Common myeloid progenitor, CD34-positive (primary cell): ENCODE results near the gene AHI1.

Source experiments
- CTCF ChIA-PET: fragments of 350-600 bp; sonication (Branson Sonifier 250); formaldehyde crosslinking; loops from one replicate; lab custom pipeline; 2021; ENCODE audit warnings: antibody characterized with exemption; lab: Charles Lee
- POLR2A ChIA-PET: fragments of 350-600 bp; sonication (Branson Sonifier 250); formaldehyde crosslinking; loops from one replicate; lab custom pipeline; 2021; ENCODE audit warnings: antibody characterized with exemption; lab: Charles Lee
- DNase-seq, 3 donors: peaks; one replicate each; pipeline versions ENCODE4 v3.0.0 to v3.0.0-alpha.2; 2013
- H3K27ac ChIP-seq, 2 experiments: 1 replicate in 1 of 2; 2 replicates in 1 of 2; pipeline ENCODE4 v1.7.0; 2013; ENCODE audit warnings: inconsistent platforms in 2 of 2, low read length in 2 of 2, mild to moderate bottlenecking in 2 of 2, low read depth in 1 of 2, moderate library complexity in 1 of 2; ENCODE audit not compliant: severe bottlenecking in 2 of 2, insufficient read depth in 1 of 2, poor library complexity in 1 of 2
- H3K27me3 ChIP-seq, 5 experiments: replicated peaks in 2 of 5; 1 replicate in 3 of 5; 2 replicates in 2 of 5; pipeline versions ENCODE4 v1.6.1 to v1.7.0; 2013; ENCODE audit warnings: low read length in 4 of 5, mild to moderate bottlenecking in 2 of 5, moderate library complexity in 2 of 5, inconsistent platforms in 1 of 5; ENCODE audit not compliant: insufficient read depth in 5 of 5, control insufficient read depth in 4 of 5
- H3K36me3 ChIP-seq, 4 experiments: 1 replicate in 2 of 4; 2 replicates in 2 of 4; pipeline versions ENCODE4 v1.6.1 to v1.7.0; 2013; ENCODE audit warnings: low read length in 3 of 4, control low read depth in 1 of 4, mild to moderate bottlenecking in 1 of 4; ENCODE audit not compliant: control insufficient read depth in 4 of 4, insufficient read depth in 4 of 4
- H3K4me1 ChIP-seq, 4 experiments: 1 replicate in 3 of 4; 2 replicates in 1 of 4; pipeline versions ENCODE4 v1.6.1 to v1.7.1; 2013; ENCODE audit warnings: low read length in 3 of 4, mild to moderate bottlenecking in 3 of 4, control low read depth in 1 of 4, inconsistent platforms in 1 of 4, moderate library complexity in 1 of 4; ENCODE audit not compliant: control insufficient read depth in 4 of 4, insufficient read depth in 4 of 4; ENCODE audit errors: control extremely low read depth in 1 of 4
- H3K4me3 ChIP-seq, 7 experiments: 1 replicate in 4 of 7; 2 replicates in 3 of 7; pipeline versions ENCODE4 v1.5.1 to v1.7.0; 2013; ENCODE audit warnings: mild to moderate bottlenecking in 7 of 7, low read length in 6 of 7, moderate library complexity in 6 of 7, inconsistent platforms in 2 of 7, low read depth in 2 of 7, control low read depth in 1 of 7; ENCODE audit not compliant: insufficient read depth in 4 of 7, control insufficient read depth in 1 of 7; ENCODE audit errors: extremely low read depth in 1 of 7
- H3K9me3 ChIP-seq, 5 experiments: 1 replicate in 4 of 5; 2 replicates in 1 of 5; pipeline versions ENCODE4 v1.6.1 to v1.7.1; 2013; ENCODE audit warnings: low read length in 4 of 5, mild to moderate bottlenecking in 2 of 5, inconsistent platforms in 1 of 5, low read depth in 1 of 5, moderate library complexity in 1 of 5; ENCODE audit not compliant: control insufficient read depth in 4 of 5, insufficient read depth in 2 of 5; ENCODE audit errors: control extremely low read depth in 1 of 5
- WGBS: methylation state at CpG from one replicate; pipeline ENCODE4 v1.1.5; 2013; ENCODE audit not compliant: insufficient coverage; 5-methylcytosine and 5-hydroxymethylcytosine counted together

Gene AHI1

GRCh38 chr6:135438907-135439535, 58.5 kb downstream of the AHI1 start:
- no peak overlapping the region for H3K27ac ChIP-seq
- ChIA-PET CTCF (interaction anchor here (1.3 to 2.0 kb wide), 2 partner anchors 10 to 12 kb away, joined by 4 to 8 read pairs; no protein-coding TSS in a partner anchor), POLR2A (no interaction called here)

GRCh38 chr6:135434991-135435390, 62.5 kb downstream of the AHI1 start:
- ChIA-PET POLR2A (no interaction called here), CTCF (interaction anchor here (0.7 to 1.7 kb wide), 3 partner anchors 12 to 196 kb away, joined by 3 to 5 read pairs (median 5); no protein-coding TSS in a partner anchor)
- Histone ChIP-seq H3K4me3 (no peak overlapping the region), H3K27ac (no peak overlapping the region), H3K36me3 (peaks cover 0 to 13% (median 4%) of the 10 kb centered on the region in 4 experiments), H3K9me3 (peaks cover 0 to 7% (median 0%) of the 10 kb centered on the region in 5 experiments), H3K27me3 (no peaks in the 10 kb centered on the region), H3K4me1 (peaks cover 4 to 13% (median 11%) of the 10 kb centered on the region in 4 experiments)
- no peak for DNase-seq

More at GRCh38 chr6:135438907-135439535, 58.5 kb downstream of the AHI1 start:
- no CpG with 5 or more reads among the region's 3 CpGs for WGBS
- Histone ChIP-seq H3K36me3 (peaks cover 0 to 13% (median 5%) of the 10 kb centered on the region in 4 experiments), H3K4me1 (peaks cover 4 to 20% (median 14%) of the 10 kb centered on the region in 4 experiments), H3K27me3 (no peaks in the 10 kb centered on the region), H3K9me3 (peaks cover 0 to 7% (median 0%) of the 10 kb centered on the region in 5 experiments), H3K4me3 (peak overlapping the region in 2 of 7 experiments; percentile 43 to 73)
- DNase-seq: peak; percentile 68 to 82 (median 80)

DNA sequence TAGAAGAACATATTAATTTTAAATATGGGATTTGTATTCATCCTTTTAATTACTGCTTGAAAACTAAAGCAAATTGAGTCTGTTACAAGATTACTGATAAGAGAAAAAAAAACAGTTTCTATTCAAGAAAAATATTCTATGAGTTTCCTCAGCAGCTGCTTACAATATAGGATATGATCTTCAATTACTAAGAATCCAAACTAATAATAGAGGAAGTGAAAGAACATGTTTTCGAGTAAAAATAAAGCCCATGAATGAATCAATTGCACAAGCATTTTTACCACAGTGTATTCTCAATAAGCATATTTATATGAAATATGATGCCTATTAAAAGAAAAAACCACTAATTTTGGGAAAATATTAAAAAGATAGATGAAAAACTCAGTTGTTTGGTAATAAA, 63.4 kb downstream of the AHI1 start:
- no peak overlapping the region for H3K27ac ChIP-seq
- H3K4me1 ChIP-seq: peaks cover under 1 to 7% (median 2%) of the 10 kb centered on the region in 4 experiments
- no CpG with 5 or more reads among the region's 1 CpG for WGBS
- peaks cover 0 to 13% (median 5%) of the 10 kb centered on the region in 4 experiments for H3K36me3 ChIP-seq
- ChIA-PET POLR2A (no interaction called here), CTCF (interaction anchor here (1.7 kb wide), 1 partner anchor 11 kb away, joined by 5 read pairs; no protein-coding TSS in a partner anchor)
- H3K27me3 ChIP-seq: no peaks in the 10 kb centered on the region
- no peak overlapping the region for H3K4me3 ChIP-seq
- H3K9me3 ChIP-seq: peaks cover 0 to 7% (median 0%) of the 10 kb centered on the region in 5 experiments
- no peak for DNase-seq

GRCh38 chr6:135428078-135428477, 69.5 kb downstream of the AHI1 start:
- Histone ChIP-seq H3K9me3 (peaks cover 0 to 3% (median 0%) of the 10 kb centered on the region in 5 experiments), H3K4me1 (peaks cover 12 to 33% (median 22%) of the 10 kb centered on the region in 4 experiments), H3K27me3 (no peaks in the 10 kb centered on the region), H3K36me3 (peaks cover 0 to 5% (median 0%) of the 10 kb centered on the region in 4 experiments), H3K4me3 (no peak overlapping the region), H3K27ac (no peak overlapping the region)
- WGBS: no CpG with 5 or more reads among the region's 2 CpGs
- POLR2A ChIA-PET: no interaction called here
- CTCF ChIA-PET: interaction anchor here (0.9 to 2.2 kb wide), 3 partner anchors 9 to 271 kb away, joined by 3 to 9 read pairs (median 5); no protein-coding TSS in a partner anchor
- no peak for DNase-seq

DNA sequence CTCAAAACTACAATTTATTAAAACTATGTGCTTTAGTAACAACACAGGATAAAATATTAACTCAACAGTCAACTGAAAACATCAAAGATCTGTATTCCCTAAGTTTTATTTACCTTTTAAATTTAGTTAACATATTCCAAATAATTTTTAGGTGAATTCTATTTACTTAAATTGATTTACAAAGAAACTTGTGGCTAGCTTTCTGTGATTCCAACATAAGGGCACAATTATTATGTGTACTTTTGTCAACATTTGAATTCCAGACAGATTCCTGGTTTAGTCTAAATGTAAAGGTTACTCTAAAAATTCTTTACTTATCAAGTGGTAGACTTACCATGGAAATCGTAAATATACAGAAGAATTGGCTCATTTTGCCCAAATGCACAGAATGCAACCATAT, 70.7 kb downstream of the AHI1 start:
- H3K27me3 ChIP-seq: no peaks in the 10 kb centered on the region
- ChIA-PET CTCF (interaction anchor here (1.7 to 2.2 kb wide), 2 partner anchors 11 to 243 kb away, joined by 5 to 9 read pairs; no protein-coding TSS in a partner anchor), POLR2A (no interaction called here)
- peaks cover 12 to 42% (median 26%) of the 10 kb centered on the region in 4 experiments for H3K4me1 ChIP-seq
- H3K4me3 ChIP-seq: no peak overlapping the region
- H3K27ac ChIP-seq: no peak overlapping the region
- no peaks in the 10 kb centered on the region for H3K9me3 ChIP-seq
- no peak for DNase-seq
- H3K36me3 ChIP-seq: peaks cover 0 to 5% (median 0%) of the 10 kb centered on the region in 4 experiments
- 80% methylated on average over 1 of the region's 1 CpG for WGBS

- peak overlapping the region in 1 of 2 experiments; percentile 49 for H3K27ac ChIP-seq
- no CpG with 5 or more reads among the region's 1 CpG for WGBS
These were observed 73.2 kb downstream of the AHI1 start for GRCh38 chr6:135424385-135424784.

More at GRCh38 chr6:135424385-135424784, 73.2 kb downstream of the AHI1 start:
- peaks cover 12 to 56% (median 29%) of the 10 kb centered on the region in 4 experiments for H3K4me1 ChIP-seq
- ChIA-PET POLR2A (interaction anchor here (1.3 kb wide), 1 partner anchor 215 kb away, joined by 3 read pairs; no protein-coding TSS in a partner anchor), CTCF (interaction anchor here (0.8 to 3.9 kb wide), 22 partner anchors 8 to 405 kb away, joined by 3 to 31 read pairs (median 4); partner anchors contain the start of gene MYB)
- H3K4me3 ChIP-seq: no peak overlapping the region
- no peaks in the 10 kb centered on the region for H3K9me3 ChIP-seq
- H3K27me3 ChIP-seq: no peaks in the 10 kb centered on the region
- H3K36me3 ChIP-seq: peaks cover 0 to 2% (median 0%) of the 10 kb centered on the region in 4 experiments
- DNase-seq: no peak
